SU-DHL-6 (cell line): ENCODE measurements around the gene NAV3.

Source experiments
- CTCF ChIP-seq: fragments of 200-600 bp; sonication (generic); IDR thresholded peaks from one replicate; pipeline ENCODE4 v1.5.1; 2017; ENCODE audit warnings: antibody characterized with exemption, mild to moderate bottlenecking, low read length, moderate library complexity; ENCODE audit not compliant: insufficient read depth, poor library complexity, severe bottlenecking
- EZH2phosphoT487 ChIP-seq: fragments of 200-600 bp; sonication (generic), shearing (Covaris generic); conservative IDR thresholded peaks from 2 replicates; pipeline ENCODE4 v1.6.1; 2018; ENCODE audit warnings: mild to moderate bottlenecking, antibody characterized with exemption, low read length, moderate library complexity, mixed read lengths

DNA sequence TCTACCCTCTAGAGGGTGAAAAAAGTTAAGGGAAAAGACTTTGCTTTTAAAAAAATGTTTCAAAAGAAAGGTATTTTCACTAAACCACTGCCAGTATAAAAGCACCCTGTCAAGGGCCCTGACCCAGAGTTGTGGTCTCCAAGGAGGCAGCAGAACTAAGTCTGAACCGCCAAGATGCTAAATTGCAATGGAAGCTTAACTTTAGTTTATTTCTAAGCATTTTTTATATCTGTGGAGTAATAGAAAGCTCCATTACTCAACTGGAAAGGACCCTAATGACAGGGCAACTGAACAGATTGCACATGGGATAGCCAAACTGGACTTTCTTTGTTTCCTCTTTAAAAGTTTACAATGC, 379.8 kb downstream of the NAV3 start:
- TF ChIP-seq CTCF = no peak
- no peak for TF ChIP-seq EZH2phosphoT487
